SK-N-SH (cell line): ENCODE measurements around the gene POU2F1. TPM values are rescaled to one million over a fixed set of nuclear protein-coding genes. Genes with fewer than 3 reads are reported as not detected.

Experiments used
- CTCF ChIA-PET: fragments of 300-600, 350-600 bp; formaldehyde crosslinking; extraction: SDS; loops from one replicate; lab custom pipeline; 2021; lab: Yijun Ruan, JAX
- POLR2A ChIA-PET: fragments of 350-600 bp; sonication (Branson Sonifier 250); formaldehyde crosslinking; extraction: SDS; loops from one replicate; lab custom pipeline; 2020; ENCODE audit warnings: antibody characterized with exemption, inconsistent platforms; lab: Yijun Ruan, JAX
- DNase-seq: peaks from one replicate; pipeline ENCODE4 v3.0.0; 2012
- H2AFZ ChIP-seq: fragments of 200-600 bp; sonication (generic); 2 replicates; pipeline ENCODE4 v1.8.1; 2016; ENCODE audit warnings: antibody characterized with exemption, mild to moderate bottlenecking, low read depth
- H3F3A ChIP-seq: fragments of 200-600 bp; sonication (generic); replicated peaks from 2 replicates; pipeline ENCODE3; 2016; ENCODE audit warnings: antibody characterized with exemption, mild to moderate bottlenecking; ENCODE audit not compliant: insufficient read depth
- H3K27ac ChIP-seq, 2 experiments: fragments of 200-500 bp in 1 of 2; fragments of 200-600 bp in 1 of 2; sonication (Bioruptor generic) in 1 of 2; sonication (generic), shearing (Covaris generic) in 1 of 2; 2 replicates each; pipeline versions ENCODE4 v1.5.1 to v1.6.1; 2014 to 2016; ENCODE audit warnings: low read depth in 2 of 2, inconsistent platforms in 1 of 2, low read length in 1 of 2, mild to moderate bottlenecking in 1 of 2, mixed read lengths in 1 of 2
- H3K27me3 ChIP-seq: fragments of 200-600 bp; sonication (generic), shearing (Covaris generic); 2 replicates; pipeline ENCODE4 v1.6.1; 2016; ENCODE audit warnings: mixed run types; ENCODE audit not compliant: insufficient read depth
- H3K36me3 ChIP-seq, 2 experiments: fragments of 200-500 bp in 1 of 2; fragments of 200-600 bp in 1 of 2; sonication (Bioruptor generic) in 1 of 2; sonication (generic) in 1 of 2; replicated peaks in 1 of 2; 2 replicates each; pipeline versions ENCODE3 to v1.5.1; 2014 to 2016; ENCODE audit warnings: low read length in 1 of 2, mild to moderate bottlenecking in 1 of 2; ENCODE audit not compliant: insufficient read depth in 2 of 2, control insufficient read depth in 1 of 2
- H3K4me1 ChIP-seq, 2 experiments: fragments of 200-500 bp in 1 of 2; fragments of 200-600 bp in 1 of 2; sonication (Bioruptor generic) in 1 of 2; sonication (generic), shearing (Covaris generic) in 1 of 2; 2 replicates each; pipeline versions ENCODE4 v1.5.1 to v1.6.1; 2014 to 2016; ENCODE audit warnings: low read depth in 1 of 2, low read length in 1 of 2, mixed run types in 1 of 2; ENCODE audit not compliant: insufficient read depth in 2 of 2, control insufficient read depth in 1 of 2
- H3K4me2 ChIP-seq: fragments of 200-600 bp; sonication (generic), shearing (Covaris generic); 2 replicates; pipeline ENCODE4 v1.6.1; 2017; ENCODE audit warnings: mixed run types
- H3K4me3 ChIP-seq, 2 experiments: fragments of 200-500 bp in 1 of 2; fragments of 200-600 bp in 1 of 2; sonication (Bioruptor generic) in 1 of 2; sonication (generic), shearing (Covaris generic) in 1 of 2; 2 replicates each; pipeline versions ENCODE4 v1.5.1 to v1.8.1; 2014 to 2016; ENCODE audit warnings: low read depth in 2 of 2, inconsistent platforms in 1 of 2, low read length in 1 of 2, mild to moderate bottlenecking in 1 of 2, mixed read lengths in 1 of 2, moderate library complexity in 1 of 2
- H3K79me2 ChIP-seq: fragments of 200-600 bp; sonication (generic); 2 replicates; pipeline ENCODE4 v1.8.1; 2017; ENCODE audit warnings: mild to moderate bottlenecking; ENCODE audit not compliant: insufficient read depth
- H3K9ac ChIP-seq: fragments of 200-600 bp; sonication (generic); 2 replicates; pipeline ENCODE4 v1.6.1; 2017; ENCODE audit warnings: mixed run types
- H3K9me2 ChIP-seq: fragments of 200-600 bp; sonication (generic); 2 replicates; pipeline ENCODE4 v1.6.1; 2017; ENCODE audit warnings: mixed run types
- H3K9me3 ChIP-seq: fragments of 200-600 bp; sonication (generic); 2 replicates; pipeline ENCODE4 v1.6.1; 2017; ENCODE audit warnings: mixed run types, mild to moderate bottlenecking, moderate library complexity
- H4K20me1 ChIP-seq: fragments of 200-600 bp; sonication (generic); 2 replicates; pipeline ENCODE4 v1.6.1; 2017; ENCODE audit warnings: mild to moderate bottlenecking, mixed run types; ENCODE audit not compliant: insufficient read depth
- CHD2 ChIP-seq: fragments of 150-350 bp; IDR thresholded peaks from 2 replicates; pipeline ENCODE4 v1.6.1; 2018; ENCODE audit warnings: low read length; ENCODE audit not compliant: partially characterized antibody
- CTCF ChIP-seq: fragments of 200-600 bp; sonication (generic); IDR thresholded peaks from 2 replicates; pipeline ENCODE4 v1.6.1; 2017; ENCODE audit warnings: antibody characterized with exemption, mild to moderate bottlenecking, moderate library complexity
- ELF1 ChIP-seq: IDR thresholded peaks from 2 replicates; pipeline ENCODE4 v1.4.0; 2012
- EP300 ChIP-seq, 2 experiments: IDR thresholded peaks; 2 replicates each; pipeline versions ENCODE4 v1.4.0 to v1.6.1; 2012; ENCODE audit warnings: borderline replicate concordance in 1 of 2, low read depth in 1 of 2, low read length in 1 of 2
- FOXJ3 ChIP-seq: sonication (generic); formaldehyde crosslinking; IDR thresholded peaks from 2 replicates; pipeline ENCODE4 v1.5.1; 2020; ENCODE audit warnings: mild to moderate bottlenecking, missing genetic modification reagents
- GABPA ChIP-seq: IDR thresholded peaks from 2 replicates; pipeline ENCODE4 v1.4.0; 2012; ENCODE audit warnings: low read depth, mild to moderate bottlenecking
- NRF1 ChIP-seq: IDR thresholded peaks from 2 replicates; pipeline ENCODE4 v1.6.1; 2012; ENCODE audit warnings: low read depth, mild to moderate bottlenecking, low read length
- REST ChIP-seq: IDR thresholded peaks from 2 replicates; pipeline ENCODE4 v1.6.1; 2012; ENCODE audit warnings: mild to moderate bottlenecking, low read depth, low read length, moderate library complexity
- SMC3 ChIP-seq: IDR thresholded peaks from 2 replicates; pipeline ENCODE4 v1.6.1; 2012; ENCODE audit warnings: low read depth, low read length, improper control_type of control experiment
- ZBTB33 ChIP-seq: IDR thresholded peaks from 2 replicates; pipeline ENCODE4 v1.4.0; 2012; ENCODE audit warnings: low read depth, borderline replicate concordance
- WGBS: methylation state at CpG from one replicate; pipeline ENCODE4 v1.1.6; 2017; ENCODE audit warnings: low lambda C conversion rate; 5-methylcytosine and 5-hydroxymethylcytosine counted together
- polyA plus RNA-seq, 3 experiments: library from polyadenylated mRNA; depleted of rRNA; stranded (reverse); fragments of >200 nt; gene quantifications; 2 replicates each; pipeline ENCODE4 v1.2.3, GENCODE V29; 2012

Gene POU2F1
- polyA plus RNA-seq, 1 of the 3 experiments (the other 2 are of a cell fraction), result 1.2 TPM

GRCh38 chr1:167314671-167315070 lies 94.0 kb downstream of the POU2F1 start (continued):
- TF ChIP-seq CTCF (no peak), FOXJ3 (CRISPR knock-in tag) (no peak), ZBTB33 (no peak), SMC3 (no peak), GABPA (no peak), NRF1 (no peak), EP300 (IDR thresholded peaks at IDR 0.05; ENCODE audit: borderline replicate concordance in 1 of 2, low read depth in 1 of 2, low read length in 1 of 2) (no peak), CHD2 (no peak)

GRCh38 chr1:167317463-167317862 lies 96.8 kb downstream of the POU2F1 start:
- H3K79me2 ChIP-seq, result no peaks in the 10 kb centered on the region; the same call in 1 of the 2 replicates
- POLR2A ChIA-PET, result no interaction called here

More at GRCh38 chr1:167317463-167317862, 96.8 kb downstream of the POU2F1 start:
- Histone ChIP-seq H2AFZ (no peak overlapping the region), H3K9me3 (peaks cover 17% of the 10 kb centered on the region; the same call in 1 of the 2 replicates), H3K4me2 (no peak overlapping the region), H3K9ac (no peak overlapping the region), H3K4me1 (no peaks in the 10 kb centered on the region), H3K27me3 (no peaks in the 10 kb centered on the region), H3K27ac (no peak overlapping the region), H3K36me3 (peaks cover 0 to 15% of the 10 kb centered on the region in 2 experiments), H3F3A (no peaks in the 10 kb centered on the region), H3K4me3 (no peak overlapping the region), H4K20me1 (no peaks in the 10 kb centered on the region), H3K9me2 (no peaks in the 10 kb centered on the region)
- TF ChIP-seq FOXJ3 (CRISPR knock-in tag) (no peak), ELF1 (no peak), CHD2 (no peak), CTCF (no peak), SMC3 (no peak), REST (no peak)
- CTCF ChIA-PET, result interaction anchor here (0.6 kb wide), 1 partner anchor 9 kb away, joined by 3 read pairs; no protein-coding TSS in a partner anchor
- WGBS, result 96% methylated on average over 3 of the region's 3 CpGs
- DNase-seq, result no peak
